ENCODE data around the gene ZNF528. TPM values are rescaled to one million over a fixed set of nuclear protein-coding genes. Genes with fewer than 3 reads are reported as not detected.

The ZNF528 gene
- total RNA-seq (2022) (not detected in 2 replicates), Bru-seq, nascent RNA (not detected), BruChase-seq, experiment 1, labeled RNA remaining after a 6-hour chase (percentile 7 among the genes with signal in this experiment), BruChase-seq, experiment 2, labeled RNA remaining after a 2-hour chase (not detected)
- long read RNA-seq: 0 reads

DNA sequence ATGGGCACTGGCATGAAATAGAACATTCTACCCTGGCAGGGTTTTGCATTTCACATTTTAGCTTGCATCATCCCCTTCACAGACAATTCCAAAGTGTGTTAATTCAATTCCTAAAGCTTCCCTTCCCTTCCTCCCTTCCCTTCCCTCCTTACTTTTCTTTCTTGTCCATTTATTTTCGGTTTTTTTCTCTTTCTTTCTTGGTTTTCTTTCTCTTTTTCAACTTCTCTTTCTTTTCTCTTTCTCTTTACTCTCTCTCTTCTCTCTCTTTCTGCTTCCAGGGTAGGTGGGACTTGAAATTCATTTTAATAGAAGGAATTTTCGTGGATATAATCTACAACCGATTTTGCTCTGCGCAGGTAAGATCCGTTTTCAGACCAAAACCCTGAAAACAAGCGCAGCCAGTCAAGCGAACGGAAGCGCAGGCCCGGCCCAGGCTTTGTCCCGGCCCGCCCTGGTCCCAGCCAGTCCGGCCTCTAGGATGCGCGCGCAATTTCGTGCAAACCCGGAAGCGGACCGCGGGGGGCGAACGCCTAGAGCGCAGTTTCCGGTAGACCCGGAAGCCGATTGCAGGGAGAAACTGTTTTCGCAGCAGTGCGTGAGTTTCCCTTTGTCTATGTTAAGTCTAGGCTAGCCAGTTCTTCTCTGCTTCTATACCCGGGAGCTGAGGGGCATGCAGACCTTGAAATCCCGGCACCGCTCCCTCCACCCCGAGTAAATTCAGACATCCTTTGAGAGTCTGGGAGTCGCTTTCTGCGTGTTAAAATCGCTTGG lies at the start of gene ZNF528:
Gene ZNF528 (plus strand): TSS at position 540 of the 771 bp plus-strand sequence. CDS start 4,165 bp downstream, outside the sequence.
- H3K27ac Mint-ChIP-seq (ENCODE audit: unreplicated experiment): no peak within 1 kb of the TSS
- no peaks in the 10 kb centered on the region for H3K36me3 Mint-ChIP-seq (ENCODE audit: insufficient read depth, unreplicated experiment)
- TF ChIP-seq, protein P1, sequence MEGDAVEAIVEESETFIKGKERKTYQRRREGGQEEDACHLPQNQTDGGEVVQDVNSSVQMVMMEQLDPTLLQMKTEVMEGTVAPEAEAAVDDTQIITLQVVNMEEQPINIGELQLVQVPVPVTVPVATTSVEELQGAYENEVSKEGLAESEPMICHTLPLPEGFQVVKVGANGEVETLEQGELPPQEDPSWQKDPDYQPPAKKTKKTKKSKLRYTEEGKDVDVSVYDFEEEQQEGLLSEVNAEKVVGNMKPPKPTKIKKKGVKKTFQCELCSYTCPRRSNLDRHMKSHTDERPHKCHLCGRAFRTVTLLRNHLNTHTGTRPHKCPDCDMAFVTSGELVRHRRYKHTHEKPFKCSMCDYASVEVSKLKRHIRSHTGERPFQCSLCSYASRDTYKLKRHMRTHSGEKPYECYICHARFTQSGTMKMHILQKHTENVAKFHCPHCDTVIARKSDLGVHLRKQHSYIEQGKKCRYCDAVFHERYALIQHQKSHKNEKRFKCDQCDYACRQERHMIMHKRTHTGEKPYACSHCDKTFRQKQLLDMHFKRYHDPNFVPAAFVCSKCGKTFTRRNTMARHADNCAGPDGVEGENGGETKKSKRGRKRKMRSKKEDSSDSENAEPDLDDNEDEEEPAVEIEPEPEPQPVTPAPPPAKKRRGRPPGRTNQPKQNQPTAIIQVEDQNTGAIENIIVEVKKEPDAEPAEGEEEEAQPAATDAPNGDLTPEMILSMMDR (IDR thresholded peaks at IDR 0.05; ENCODE audit: unreplicated experiment): no peak
- H3K27me3 Mint-ChIP-seq (ENCODE audit: unreplicated experiment): no peaks in the 10 kb centered on the region
- BruUV-seq (replicated peaks): no TSS peak
- no peaks in the 10 kb centered on the region for H3K4me1 Mint-ChIP-seq (ENCODE audit: low read depth, unreplicated experiment)
- intact Hi-C loops (cut with micrococcal nuclease; ENCODE audit: unreplicated experiment): no loop called here
- CTCF ChIA-PET: interaction anchor here (0.6 kb wide), 1 partner anchor 653 kb away, joined by 4 read pairs; no protein-coding TSS in a partner anchor
- H3K9me3 Mint-ChIP-seq (ENCODE audit: low read depth, unreplicated experiment): peaks cover 39% of the 10 kb centered on the region
- DNase-seq: no peak
- H3K4me3 Mint-ChIP-seq (ENCODE audit: low read depth, unreplicated experiment): no peak within 1 kb of the TSS

DNA sequence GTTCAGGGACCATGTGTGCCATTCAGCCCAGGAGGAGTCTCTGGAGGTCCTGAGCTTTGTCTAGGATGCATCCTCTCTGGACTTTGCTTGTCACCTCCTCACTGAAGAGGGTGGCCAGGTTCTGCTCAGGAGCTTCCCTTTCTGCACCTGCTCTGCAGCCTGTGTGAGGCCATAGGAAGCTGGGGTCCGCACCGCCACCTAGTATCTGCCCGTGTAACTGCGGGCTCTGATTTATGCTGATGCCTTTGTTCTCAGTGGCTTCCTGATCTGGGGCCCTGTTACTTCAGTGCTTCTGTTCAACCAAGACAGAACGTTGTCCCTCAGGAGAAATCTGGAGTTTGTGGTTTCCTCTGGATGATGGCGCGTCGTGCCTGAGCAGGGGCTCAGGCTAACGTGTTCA lies 46.1 kb upstream of the ZNF528 start:
- no TSS peak for BruUV-seq (replicated peaks)
- CTCF ChIA-PET: no interaction called here
- no peaks in the 10 kb centered on the region for H3K36me3 Mint-ChIP-seq (ENCODE audit: insufficient read depth, unreplicated experiment)
- H3K9me3 Mint-ChIP-seq (ENCODE audit: low read depth, unreplicated experiment): peaks cover 14% of the 10 kb centered on the region
- TF ChIP-seq, protein P1 (IDR thresholded peaks at IDR 0.05; ENCODE audit: unreplicated experiment): no peak
- H3K27ac Mint-ChIP-seq (ENCODE audit: unreplicated experiment): no peak overlapping the region
- DNase-seq: no peak
- H3K4me1 Mint-ChIP-seq (ENCODE audit: low read depth, unreplicated experiment): no peaks in the 10 kb centered on the region
- intact Hi-C loops (cut with micrococcal nuclease; ENCODE audit: unreplicated experiment): no loop called here
- H3K27me3 Mint-ChIP-seq (ENCODE audit: unreplicated experiment): no peaks in the 10 kb centered on the region
- H3K4me3 Mint-ChIP-seq (ENCODE audit: low read depth, unreplicated experiment): no peak overlapping the region

DNA sequence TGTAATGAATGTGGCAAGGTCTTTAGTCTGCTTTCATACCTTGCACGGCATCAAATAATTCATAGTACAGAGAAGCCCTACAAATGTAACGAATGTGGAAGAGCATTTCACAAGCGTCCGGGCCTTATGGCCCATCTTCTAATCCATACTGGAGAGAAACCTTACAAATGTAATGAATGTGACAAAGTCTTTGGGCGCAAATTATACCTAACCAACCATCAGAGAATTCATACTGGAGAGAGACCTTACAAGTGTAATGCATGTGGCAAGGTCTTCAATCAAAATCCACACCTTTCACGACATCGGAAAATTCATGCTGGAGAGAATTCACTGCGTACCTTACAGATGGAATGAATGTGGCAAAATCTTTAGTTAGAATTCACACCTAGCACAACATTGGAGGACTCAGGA lies 31.2 kb upstream of the ZNF528 start:
- intact Hi-C loops (cut with micrococcal nuclease; ENCODE audit: unreplicated experiment): no loop called here

DNA sequence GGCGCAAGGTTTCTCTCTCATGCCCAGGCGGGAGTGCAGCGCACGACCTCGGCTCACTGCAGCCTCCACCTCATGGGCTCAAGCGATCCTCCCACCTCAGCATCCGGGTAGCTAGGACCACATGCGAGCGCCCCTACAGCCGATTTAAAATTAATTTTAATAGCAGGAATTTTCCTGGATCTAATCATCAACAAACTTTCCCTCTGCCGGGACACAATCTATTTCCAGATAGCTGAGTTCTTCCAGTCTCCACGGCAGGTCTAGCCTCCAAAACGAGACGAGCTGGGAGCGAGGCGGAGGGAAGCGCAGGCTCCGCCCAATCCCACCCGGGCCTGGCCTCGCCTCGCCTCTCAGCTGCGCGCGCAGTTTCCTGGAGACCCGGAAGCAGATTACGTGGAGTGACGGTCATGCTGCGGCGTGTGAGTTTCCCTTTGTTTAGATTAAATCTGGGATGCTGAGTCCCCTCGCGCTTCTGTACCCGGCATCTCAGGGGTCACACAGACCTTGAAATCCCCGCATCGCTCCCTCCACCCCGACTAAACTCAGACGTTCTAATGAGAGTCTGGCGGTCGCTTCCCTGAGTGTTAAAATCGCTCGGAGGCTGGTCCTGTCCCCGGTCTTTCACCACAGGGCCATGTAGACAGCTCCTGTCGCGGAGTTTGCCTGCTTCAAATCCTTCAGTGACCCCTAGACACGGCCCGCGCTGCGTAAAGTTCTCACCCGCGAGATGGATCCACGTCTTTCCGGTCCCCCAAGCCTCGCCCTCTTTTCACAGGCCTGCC lies 27.9 kb upstream of the ZNF528 start, which contains the start of gene ZNF880:
Gene ZNF880 (plus strand): TSS at position 365 of the 782 bp plus-strand sequence. CDS start 43 bp downstream, at position 408.
- TF ChIP-seq, protein P1 (IDR thresholded peaks at IDR 0.05; ENCODE audit: unreplicated experiment): no peak
- H3K4me3 Mint-ChIP-seq (ENCODE audit: low read depth, unreplicated experiment): no peak within 1 kb of the TSS
- H3K36me3 Mint-ChIP-seq (ENCODE audit: insufficient read depth, unreplicated experiment): no peaks in the 10 kb centered on the region
- no peaks in the 10 kb centered on the region for H3K4me1 Mint-ChIP-seq (ENCODE audit: low read depth, unreplicated experiment)
- no TSS peak for BruUV-seq (replicated peaks)
- peaks cover 16% of the 10 kb centered on the region for H3K9me3 Mint-ChIP-seq (ENCODE audit: low read depth, unreplicated experiment)
- DNase-seq: no peak
- intact Hi-C loops (cut with micrococcal nuclease; ENCODE audit: unreplicated experiment): no loop called here
- CTCF ChIA-PET: no interaction called here
- H3K27ac Mint-ChIP-seq (ENCODE audit: unreplicated experiment): no peak within 1 kb of the TSS
- no peaks in the 10 kb centered on the region for H3K27me3 Mint-ChIP-seq (ENCODE audit: unreplicated experiment)

More for the DNA sequence above, 31.2 kb upstream of the ZNF528 start:
- DNase-seq: no peak
- H3K4me1 Mint-ChIP-seq (ENCODE audit: low read depth, unreplicated experiment): no peaks in the 10 kb centered on the region
- H3K27me3 Mint-ChIP-seq (ENCODE audit: unreplicated experiment): no peaks in the 10 kb centered on the region
- TF ChIP-seq, protein P1 (IDR thresholded peaks at IDR 0.05; ENCODE audit: unreplicated experiment): no peak
- no peaks in the 10 kb centered on the region for H3K36me3 Mint-ChIP-seq (ENCODE audit: insufficient read depth, unreplicated experiment)
- no TSS peak for BruUV-seq (replicated peaks)
- H3K27ac Mint-ChIP-seq (ENCODE audit: unreplicated experiment): no peak overlapping the region
- CTCF ChIA-PET: no interaction called here
- peaks cover 19% of the 10 kb centered on the region for H3K9me3 Mint-ChIP-seq (ENCODE audit: low read depth, unreplicated experiment)
- H3K4me3 Mint-ChIP-seq (ENCODE audit: low read depth, unreplicated experiment): no peak overlapping the region

Data from Calu3 (cell line).